ENCODE results near the gene TRPV4.

DNA sequence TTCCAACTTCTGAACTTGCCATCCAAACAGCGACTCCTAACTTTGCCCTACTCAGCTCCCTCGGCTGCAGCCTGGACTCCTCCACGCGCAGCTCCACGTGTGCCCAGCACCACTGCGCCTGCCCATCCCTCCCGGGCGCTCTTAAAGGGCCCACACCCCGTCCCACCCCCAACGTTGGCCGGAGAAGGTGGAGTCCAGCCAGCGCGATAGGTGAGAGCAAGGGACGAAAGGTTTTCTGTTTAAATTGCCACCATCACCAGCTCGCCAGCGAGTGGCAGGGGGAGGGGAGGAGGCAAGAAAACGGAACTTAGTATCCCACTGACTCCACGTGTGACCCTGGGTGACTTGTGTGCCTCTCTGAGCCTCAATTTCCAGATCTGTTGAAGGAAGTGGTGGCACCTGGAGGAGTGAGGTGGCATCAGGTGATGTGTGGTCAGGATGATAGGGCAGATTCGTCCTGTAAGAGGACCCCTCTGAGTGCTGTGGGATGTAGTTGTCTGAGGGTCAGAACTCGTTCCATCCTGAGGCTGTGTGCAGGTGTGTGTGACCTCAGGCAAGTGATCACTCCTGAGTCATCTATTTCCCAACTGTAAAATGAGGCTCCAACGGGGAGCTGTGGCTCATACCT lies 59.7 kb downstream of the TRPV4 start:
- no peak for TF ChIP-seq REST (IDR thresholded peaks at IDR 0.05; ENCODE audit: insufficient read depth in 1 of 2, low read depth in 2 of 2, low read length in 1 of 2)
- TF ChIP-seq CTCF (IDR thresholded peaks at IDR 0.05) = no peak
- no peak for TF ChIP-seq POLR2AphosphoS5 (IDR thresholded peaks at IDR 0.05; ENCODE audit: low read depth, low read length)
- TF ChIP-seq SIN3A (IDR thresholded peaks at IDR 0.05; ENCODE audit: borderline replicate concordance, insufficient read depth, low read depth, low read length) = no peak

All from Panc1 (cell line).